ENCODE results near the gene SIRT5.

DNA sequence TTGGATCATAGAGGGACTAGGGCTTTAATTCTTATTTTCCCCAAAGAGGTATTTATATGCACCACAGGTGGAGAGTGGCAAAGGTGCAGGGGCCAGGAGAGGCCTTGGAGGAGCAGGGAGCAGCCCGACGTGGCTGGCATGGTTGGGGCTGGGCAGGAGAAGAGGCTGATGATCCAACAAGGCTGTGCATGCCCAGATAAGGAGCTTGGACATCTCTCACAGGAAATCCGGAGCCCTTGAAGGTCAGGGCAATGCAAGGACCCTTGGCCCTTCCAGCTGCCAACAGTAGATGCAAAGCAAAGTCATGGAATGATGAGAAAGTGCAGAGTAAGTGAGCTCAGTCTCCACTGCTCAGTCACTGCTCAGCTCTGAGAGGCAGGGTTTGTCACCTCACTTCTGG is 39.9 kb upstream of the SIRT5 start:
- TF ChIP-seq, protein P1, sequence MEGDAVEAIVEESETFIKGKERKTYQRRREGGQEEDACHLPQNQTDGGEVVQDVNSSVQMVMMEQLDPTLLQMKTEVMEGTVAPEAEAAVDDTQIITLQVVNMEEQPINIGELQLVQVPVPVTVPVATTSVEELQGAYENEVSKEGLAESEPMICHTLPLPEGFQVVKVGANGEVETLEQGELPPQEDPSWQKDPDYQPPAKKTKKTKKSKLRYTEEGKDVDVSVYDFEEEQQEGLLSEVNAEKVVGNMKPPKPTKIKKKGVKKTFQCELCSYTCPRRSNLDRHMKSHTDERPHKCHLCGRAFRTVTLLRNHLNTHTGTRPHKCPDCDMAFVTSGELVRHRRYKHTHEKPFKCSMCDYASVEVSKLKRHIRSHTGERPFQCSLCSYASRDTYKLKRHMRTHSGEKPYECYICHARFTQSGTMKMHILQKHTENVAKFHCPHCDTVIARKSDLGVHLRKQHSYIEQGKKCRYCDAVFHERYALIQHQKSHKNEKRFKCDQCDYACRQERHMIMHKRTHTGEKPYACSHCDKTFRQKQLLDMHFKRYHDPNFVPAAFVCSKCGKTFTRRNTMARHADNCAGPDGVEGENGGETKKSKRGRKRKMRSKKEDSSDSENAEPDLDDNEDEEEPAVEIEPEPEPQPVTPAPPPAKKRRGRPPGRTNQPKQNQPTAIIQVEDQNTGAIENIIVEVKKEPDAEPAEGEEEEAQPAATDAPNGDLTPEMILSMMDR (conservative IDR thresholded peaks at IDR 0.05; ENCODE audit: low read depth in 2 of 2) = no peak
- TF ChIP-seq POLR2AphosphoS5 (IDR thresholded peaks at IDR 0.05; ENCODE audit: low read depth) = no peak
- no peak for TF ChIP-seq EZH2 (IDR thresholded peaks at IDR 0.05; ENCODE audit: low read depth, unreplicated experiment)
- TF ChIP-seq ZNF114 (CRISPR knock-in tag; IDR thresholded peaks at IDR 0.05) = no peak
- TF ChIP-seq, protein P2, sequence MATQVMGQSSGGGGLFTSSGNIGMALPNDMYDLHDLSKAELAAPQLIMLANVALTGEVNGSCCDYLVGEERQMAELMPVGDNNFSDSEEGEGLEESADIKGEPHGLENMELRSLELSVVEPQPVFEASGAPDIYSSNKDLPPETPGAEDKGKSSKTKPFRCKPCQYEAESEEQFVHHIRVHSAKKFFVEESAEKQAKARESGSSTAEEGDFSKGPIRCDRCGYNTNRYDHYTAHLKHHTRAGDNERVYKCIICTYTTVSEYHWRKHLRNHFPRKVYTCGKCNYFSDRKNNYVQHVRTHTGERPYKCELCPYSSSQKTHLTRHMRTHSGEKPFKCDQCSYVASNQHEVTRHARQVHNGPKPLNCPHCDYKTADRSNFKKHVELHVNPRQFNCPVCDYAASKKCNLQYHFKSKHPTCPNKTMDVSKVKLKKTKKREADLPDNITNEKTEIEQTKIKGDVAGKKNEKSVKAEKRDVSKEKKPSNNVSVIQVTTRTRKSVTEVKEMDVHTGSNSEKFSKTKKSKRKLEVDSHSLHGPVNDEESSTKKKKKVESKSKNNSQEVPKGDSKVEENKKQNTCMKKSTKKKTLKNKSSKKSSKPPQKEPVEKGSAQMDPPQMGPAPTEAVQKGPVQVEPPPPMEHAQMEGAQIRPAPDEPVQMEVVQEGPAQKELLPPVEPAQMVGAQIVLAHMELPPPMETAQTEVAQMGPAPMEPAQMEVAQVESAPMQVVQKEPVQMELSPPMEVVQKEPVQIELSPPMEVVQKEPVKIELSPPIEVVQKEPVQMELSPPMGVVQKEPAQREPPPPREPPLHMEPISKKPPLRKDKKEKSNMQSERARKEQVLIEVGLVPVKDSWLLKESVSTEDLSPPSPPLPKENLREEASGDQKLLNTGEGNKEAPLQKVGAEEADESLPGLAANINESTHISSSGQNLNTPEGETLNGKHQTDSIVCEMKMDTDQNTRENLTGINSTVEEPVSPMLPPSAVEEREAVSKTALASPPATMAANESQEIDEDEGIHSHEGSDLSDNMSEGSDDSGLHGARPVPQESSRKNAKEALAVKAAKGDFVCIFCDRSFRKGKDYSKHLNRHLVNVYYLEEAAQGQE (IDR thresholded peaks at IDR 0.05; ENCODE audit: unreplicated experiment) = no peak
- no peak for TF ChIP-seq EZH2phosphoT487 (IDR thresholded peaks at IDR 0.05; ENCODE audit: unreplicated experiment)
- no peak for TF ChIP-seq ZNF331 (CRISPR knock-in tag; IDR thresholded peaks at IDR 0.05; ENCODE audit: low read depth)
- TF ChIP-seq, protein P3, sequence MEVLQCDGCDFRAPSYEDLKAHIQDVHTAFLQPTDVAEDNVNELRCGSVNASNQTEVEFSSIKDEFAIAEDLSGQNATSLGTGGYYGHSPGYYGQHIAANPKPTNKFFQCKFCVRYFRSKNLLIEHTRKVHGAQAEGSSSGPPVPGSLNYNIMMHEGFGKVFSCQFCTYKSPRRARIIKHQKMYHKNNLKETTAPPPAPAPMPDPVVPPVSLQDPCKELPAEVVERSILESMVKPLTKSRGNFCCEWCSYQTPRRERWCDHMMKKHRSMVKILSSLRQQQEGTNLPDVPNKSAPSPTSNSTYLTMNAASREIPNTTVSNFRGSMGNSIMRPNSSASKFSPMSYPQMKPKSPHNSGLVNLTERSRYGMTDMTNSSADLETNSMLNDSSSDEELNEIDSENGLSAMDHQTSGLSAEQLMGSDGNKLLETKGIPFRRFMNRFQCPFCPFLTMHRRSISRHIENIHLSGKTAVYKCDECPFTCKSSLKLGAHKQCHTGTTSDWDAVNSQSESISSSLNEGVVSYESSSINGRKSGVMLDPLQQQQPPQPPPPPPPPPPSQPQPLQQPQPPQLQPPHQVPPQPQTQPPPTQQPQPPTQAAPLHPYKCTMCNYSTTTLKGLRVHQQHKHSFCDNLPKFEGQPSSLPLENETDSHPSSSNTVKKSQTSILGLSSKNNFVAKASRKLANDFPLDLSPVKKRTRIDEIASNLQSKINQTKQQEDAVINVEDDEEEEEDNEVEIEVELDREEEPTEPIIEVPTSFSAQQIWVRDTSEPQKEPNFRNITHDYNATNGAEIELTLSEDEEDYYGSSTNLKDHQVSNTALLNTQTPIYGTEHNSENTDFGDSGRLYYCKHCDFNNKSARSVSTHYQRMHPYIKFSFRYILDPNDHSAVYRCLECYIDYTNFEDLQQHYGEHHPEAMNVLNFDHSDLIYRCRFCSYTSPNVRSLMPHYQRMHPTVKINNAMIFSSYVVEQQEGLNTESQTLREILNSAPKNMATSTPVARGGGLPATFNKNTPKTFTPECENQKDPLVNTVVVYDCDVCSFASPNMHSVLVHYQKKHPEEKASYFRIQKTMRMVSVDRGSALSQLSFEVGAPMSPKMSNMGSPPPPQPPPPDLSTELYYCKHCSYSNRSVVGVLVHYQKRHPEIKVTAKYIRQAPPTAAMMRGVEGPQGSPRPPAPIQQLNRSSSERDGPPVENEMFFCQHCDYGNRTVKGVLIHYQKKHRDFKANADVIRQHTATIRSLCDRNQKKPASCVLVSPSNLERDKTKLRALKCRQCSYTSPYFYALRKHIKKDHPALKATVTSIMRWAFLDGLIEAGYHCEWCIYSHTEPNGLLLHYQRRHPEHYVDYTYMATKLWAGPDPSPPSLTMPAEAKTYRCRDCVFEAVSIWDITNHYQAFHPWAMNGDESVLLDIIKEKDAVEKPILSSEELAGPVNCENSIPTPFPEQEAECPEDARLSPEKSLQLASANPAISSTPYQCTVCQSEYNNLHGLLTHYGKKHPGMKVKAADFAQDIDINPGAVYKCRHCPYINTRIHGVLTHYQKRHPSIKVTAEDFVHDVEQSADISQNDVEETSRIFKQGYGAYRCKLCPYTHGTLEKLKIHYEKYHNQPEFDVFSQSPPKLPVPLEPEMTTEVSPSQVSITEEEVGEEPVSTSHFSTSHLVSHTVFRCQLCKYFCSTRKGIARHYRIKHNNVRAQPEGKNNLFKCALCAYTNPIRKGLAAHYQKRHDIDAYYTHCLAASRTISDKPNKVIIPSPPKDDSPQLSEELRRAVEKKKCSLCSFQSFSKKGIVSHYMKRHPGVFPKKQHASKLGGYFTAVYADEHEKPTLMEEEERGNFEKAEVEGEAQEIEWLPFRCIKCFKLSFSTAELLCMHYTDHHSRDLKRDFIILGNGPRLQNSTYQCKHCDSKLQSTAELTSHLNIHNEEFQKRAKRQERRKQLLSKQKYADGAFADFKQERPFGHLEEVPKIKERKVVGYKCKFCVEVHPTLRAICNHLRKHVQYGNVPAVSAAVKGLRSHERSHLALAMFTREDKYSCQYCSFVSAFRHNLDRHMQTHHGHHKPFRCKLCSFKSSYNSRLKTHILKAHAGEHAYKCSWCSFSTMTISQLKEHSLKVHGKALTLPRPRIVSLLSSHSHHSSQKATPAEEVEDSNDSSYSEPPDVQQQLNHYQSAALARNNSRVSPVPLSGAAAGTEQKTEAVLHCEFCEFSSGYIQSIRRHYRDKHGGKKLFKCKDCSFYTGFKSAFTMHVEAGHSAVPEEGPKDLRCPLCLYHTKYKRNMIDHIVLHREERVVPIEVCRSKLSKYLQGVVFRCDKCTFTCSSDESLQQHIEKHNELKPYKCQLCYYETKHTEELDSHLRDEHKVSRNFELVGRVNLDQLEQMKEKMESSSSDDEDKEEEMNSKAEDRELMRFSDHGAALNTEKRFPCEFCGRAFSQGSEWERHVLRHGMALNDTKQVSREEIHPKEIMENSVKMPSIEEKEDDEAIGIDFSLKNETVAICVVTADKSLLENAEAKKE (CRISPR knock-in tag; IDR thresholded peaks at IDR 0.05) = no peak
- no peak for TF ChIP-seq JUNB (IDR thresholded peaks at IDR 0.05; ENCODE audit: unreplicated experiment)

Data from GM23338 (cell line).